Erythroblast (primary cell): ENCODE data around the gene KDM2A.

Experiments used
- GATA1 ChIP-seq: IDR thresholded peaks from 2 replicates; pipeline ENCODE4 v1.6.1; 2011; ENCODE audit warnings: low read depth, mild to moderate bottlenecking, control low read depth, low read length, moderate library complexity
- POLR2A ChIP-seq: IDR thresholded peaks from 2 replicates; pipeline ENCODE4 v1.6.1; 2011; ENCODE audit warnings: mild to moderate bottlenecking, low read length

DNA sequence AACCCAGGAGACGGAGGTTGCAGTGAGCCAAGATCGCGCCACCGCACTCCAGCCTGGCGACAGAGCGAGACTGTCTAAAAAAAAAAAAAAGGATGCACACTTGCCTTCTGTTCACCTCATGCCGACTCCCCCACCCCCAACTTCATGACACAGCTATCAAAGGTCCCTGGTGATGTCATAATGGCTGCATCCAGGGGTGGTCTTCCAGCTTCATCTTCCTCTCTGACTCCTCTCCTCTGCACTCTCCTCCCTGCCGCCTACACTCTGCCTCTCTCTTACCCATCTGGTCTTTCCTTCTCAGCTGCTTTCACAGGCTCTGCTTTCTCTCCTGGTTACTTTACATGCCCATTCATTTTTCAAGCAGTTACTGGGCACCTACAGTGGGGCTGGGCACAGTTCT is 16.4 kb upstream of the KDM2A start:
- TF ChIP-seq POLR2A (no peak), GATA1 (no peak)
